Measurements from ENCODE around the gene HOATZ. TPM values are rescaled to one million over a fixed set of nuclear protein-coding genes. Genes with fewer than 3 reads are reported as not detected.
A peak's percentile ranks its signal among the peaks of the same experiment; 100 is the strongest.

Gene HOATZ
- total RNA-seq, 1 donor from 2014 or later: 0.43 TPM

DNA sequence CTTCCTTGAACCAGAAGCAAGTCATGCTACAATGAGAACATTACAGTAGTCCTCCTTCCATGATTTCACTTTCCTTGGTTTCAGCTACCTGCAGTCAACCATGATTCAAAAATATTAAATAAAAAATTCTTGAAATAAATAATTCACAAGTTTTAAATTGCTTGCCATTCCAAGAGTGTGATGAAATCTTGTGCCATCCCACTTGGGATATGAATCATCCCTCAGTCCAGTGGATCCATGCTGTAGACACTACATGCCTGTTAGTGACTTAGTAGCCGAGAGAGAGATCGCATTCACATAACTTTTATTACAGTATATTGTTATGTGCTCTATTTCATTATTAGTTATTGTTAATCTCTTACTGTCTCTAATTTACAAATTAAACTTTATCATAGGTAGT, 6.0 kb downstream of the HOATZ start:
- peak overlapping the region; percentile 73 for H3K27ac ChIP-seq (ENCODE audit: low read depth, low read length)
- H4K20me1 ChIP-seq (ENCODE audit: insufficient read depth, low read length): no peaks in the 10 kb centered on the region
- no peaks in the 10 kb centered on the region for H3K27me3 ChIP-seq (ENCODE audit: insufficient read depth, low read length)
- no peaks in the 10 kb centered on the region for H3K79me2 ChIP-seq (ENCODE audit: insufficient read depth, low read length)
- H3K9me3 ChIP-seq (ENCODE audit: insufficient read depth, low read depth, low read length): no peaks in the 10 kb centered on the region
- H3K4me1 ChIP-seq (ENCODE audit: insufficient read depth, low read length): peaks cover 18% of the 10 kb centered on the region
- peak overlapping the region; percentile 20 for H3K9ac ChIP-seq (ENCODE audit: low read length)
- DNase-seq (ENCODE audit: low read depth) (peak; percentile 60), FAIRE-seq (no peak)
- no peaks in the 10 kb centered on the region for H3K36me3 ChIP-seq (ENCODE audit: insufficient read depth, low read length)
- peaks cover 29% of the 10 kb centered on the region for H3K4me1 Mint-ChIP-seq (ENCODE audit: low read depth, unreplicated experiment)
- no peaks in the 10 kb centered on the region for H3K9me3 Mint-ChIP-seq (ENCODE audit: unreplicated experiment)
- no peak for TF ChIP-seq EZH2 (IDR thresholded peaks at IDR 0.05; ENCODE audit: insufficient read depth, low read length)
- TF ChIP-seq, protein P1, sequence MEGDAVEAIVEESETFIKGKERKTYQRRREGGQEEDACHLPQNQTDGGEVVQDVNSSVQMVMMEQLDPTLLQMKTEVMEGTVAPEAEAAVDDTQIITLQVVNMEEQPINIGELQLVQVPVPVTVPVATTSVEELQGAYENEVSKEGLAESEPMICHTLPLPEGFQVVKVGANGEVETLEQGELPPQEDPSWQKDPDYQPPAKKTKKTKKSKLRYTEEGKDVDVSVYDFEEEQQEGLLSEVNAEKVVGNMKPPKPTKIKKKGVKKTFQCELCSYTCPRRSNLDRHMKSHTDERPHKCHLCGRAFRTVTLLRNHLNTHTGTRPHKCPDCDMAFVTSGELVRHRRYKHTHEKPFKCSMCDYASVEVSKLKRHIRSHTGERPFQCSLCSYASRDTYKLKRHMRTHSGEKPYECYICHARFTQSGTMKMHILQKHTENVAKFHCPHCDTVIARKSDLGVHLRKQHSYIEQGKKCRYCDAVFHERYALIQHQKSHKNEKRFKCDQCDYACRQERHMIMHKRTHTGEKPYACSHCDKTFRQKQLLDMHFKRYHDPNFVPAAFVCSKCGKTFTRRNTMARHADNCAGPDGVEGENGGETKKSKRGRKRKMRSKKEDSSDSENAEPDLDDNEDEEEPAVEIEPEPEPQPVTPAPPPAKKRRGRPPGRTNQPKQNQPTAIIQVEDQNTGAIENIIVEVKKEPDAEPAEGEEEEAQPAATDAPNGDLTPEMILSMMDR (IDR thresholded peaks at IDR 0.05; ENCODE audit: insufficient read depth, low read depth, low read length): no peak
- H3K36me3 Mint-ChIP-seq (ENCODE audit: low read depth, unreplicated experiment): no peaks in the 10 kb centered on the region
- H3K4me2 ChIP-seq (ENCODE audit: low read length): peak overlapping the region; percentile 64
- no peaks in the 10 kb centered on the region for H3K27me3 Mint-ChIP-seq (ENCODE audit: low read depth, unreplicated experiment)
- H3K4me3 ChIP-seq (ENCODE audit: insufficient read depth, low read depth, low read length): peak overlapping the region; percentile 1
- no peak overlapping the region for H2AFZ ChIP-seq (ENCODE audit: low read depth, low read length)
- H3K27ac Mint-ChIP-seq (ENCODE audit: unreplicated experiment): peak overlapping the region; percentile 95
- H3K4me3 Mint-ChIP-seq (ENCODE audit: unreplicated experiment): no peak overlapping the region

- Histone ChIP-seq H3K36me3 (ENCODE audit: insufficient read depth, low read length) (no peaks in the 10 kb centered on the region), H4K20me1 (ENCODE audit: insufficient read depth, low read length) (no peaks in the 10 kb centered on the region), H3K4me1 (ENCODE audit: insufficient read depth, low read length) (peaks cover 19% of the 10 kb centered on the region), H3K9ac (ENCODE audit: low read length) (peak overlapping the region; percentile 20), H3K27me3 (ENCODE audit: insufficient read depth, low read length) (no peaks in the 10 kb centered on the region), H3K4me3 (ENCODE audit: insufficient read depth, low read depth, low read length) (peak overlapping the region; percentile 1), H3K9me3 (ENCODE audit: insufficient read depth, low read depth, low read length) (no peaks in the 10 kb centered on the region), H2AFZ (ENCODE audit: low read depth, low read length) (no peak overlapping the region), H3K4me2 (ENCODE audit: low read length) (peak overlapping the region; percentile 64), H3K79me2 (ENCODE audit: insufficient read depth, low read length) (no peaks in the 10 kb centered on the region), H3K27ac (ENCODE audit: low read depth, low read length) (peak overlapping the region; percentile 73)
- no peak for TF ChIP-seq EZH2 (IDR thresholded peaks at IDR 0.05; ENCODE audit: insufficient read depth, low read length)
- TF ChIP-seq, protein P1 (IDR thresholded peaks at IDR 0.05; ENCODE audit: insufficient read depth, low read depth, low read length): no peak
- Mint-ChIP-seq H3K4me1 (ENCODE audit: low read depth, unreplicated experiment) (peaks cover 32% of the 10 kb centered on the region), H3K36me3 (ENCODE audit: low read depth, unreplicated experiment) (no peaks in the 10 kb centered on the region), H3K27ac (ENCODE audit: unreplicated experiment) (peak overlapping the region; percentile 95), H3K4me3 (ENCODE audit: unreplicated experiment) (no peak overlapping the region), H3K9me3 (ENCODE audit: unreplicated experiment) (no peaks in the 10 kb centered on the region), H3K27me3 (ENCODE audit: low read depth, unreplicated experiment) (no peaks in the 10 kb centered on the region)
- DNase-seq (ENCODE audit: low read depth) (peak; percentile 82), FAIRE-seq (peak; percentile 78)
These were observed 6.6 kb downstream of the HOATZ start for GRCh38 chr11:111521135-111521534.

DNA sequence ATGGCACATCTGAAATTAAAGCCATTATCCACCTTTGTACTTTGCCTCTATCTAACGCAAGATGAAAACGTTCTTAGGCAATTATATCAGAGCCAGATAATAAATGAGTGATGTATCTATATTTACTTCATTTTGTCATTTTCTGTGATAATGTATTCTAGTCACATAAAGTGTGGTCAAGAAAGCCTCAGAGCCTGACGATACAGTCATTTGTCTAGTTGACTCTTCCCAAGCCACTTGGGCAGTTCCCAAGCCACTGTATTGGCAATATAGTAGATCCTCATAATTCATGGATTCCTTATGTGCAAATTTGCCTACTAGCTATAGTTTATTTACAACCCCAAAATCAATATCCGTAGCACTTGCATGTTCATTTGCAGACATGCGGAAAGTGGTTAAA, 7.8 kb downstream of the HOATZ start:
- H3K4me2 ChIP-seq (ENCODE audit: low read length): no peak overlapping the region
- H3K27me3 ChIP-seq (ENCODE audit: insufficient read depth, low read length): no peaks in the 10 kb centered on the region
- H3K27ac Mint-ChIP-seq (ENCODE audit: unreplicated experiment): no peak overlapping the region
- peak; percentile 77 for DNase-seq (ENCODE audit: low read depth)
- H3K4me1 ChIP-seq (ENCODE audit: insufficient read depth, low read length): peaks cover 29% of the 10 kb centered on the region
- no peaks in the 10 kb centered on the region for H4K20me1 ChIP-seq (ENCODE audit: insufficient read depth, low read length)
- no peak for FAIRE-seq
- no peak overlapping the region for H3K4me3 ChIP-seq (ENCODE audit: insufficient read depth, low read depth, low read length)
- no peaks in the 10 kb centered on the region for H3K36me3 ChIP-seq (ENCODE audit: insufficient read depth, low read length)
- H3K36me3 Mint-ChIP-seq (ENCODE audit: low read depth, unreplicated experiment): no peaks in the 10 kb centered on the region
- H3K79me2 ChIP-seq (ENCODE audit: insufficient read depth, low read length): no peaks in the 10 kb centered on the region
- H3K9me3 Mint-ChIP-seq (ENCODE audit: unreplicated experiment): no peaks in the 10 kb centered on the region
- no peak overlapping the region for H3K9ac ChIP-seq (ENCODE audit: low read length)
- TF ChIP-seq EZH2 (IDR thresholded peaks at IDR 0.05; ENCODE audit: insufficient read depth, low read length): no peak
- TF ChIP-seq, protein P1 (IDR thresholded peaks at IDR 0.05; ENCODE audit: insufficient read depth, low read depth, low read length): no peak
- no peak overlapping the region for H2AFZ ChIP-seq (ENCODE audit: low read depth, low read length)
- no peaks in the 10 kb centered on the region for H3K27me3 Mint-ChIP-seq (ENCODE audit: low read depth, unreplicated experiment)
- H3K9me3 ChIP-seq (ENCODE audit: insufficient read depth, low read depth, low read length): no peaks in the 10 kb centered on the region
- H3K4me3 Mint-ChIP-seq (ENCODE audit: unreplicated experiment): no peak overlapping the region
- no peak overlapping the region for H3K27ac ChIP-seq (ENCODE audit: low read depth, low read length)
- peaks cover 43% of the 10 kb centered on the region for H3K4me1 Mint-ChIP-seq (ENCODE audit: low read depth, unreplicated experiment)

All from astrocyte (in vitro differentiated cells and primary cell).